ENCODE results near the gene SMPD2.

Gene SMPD2

DNA sequence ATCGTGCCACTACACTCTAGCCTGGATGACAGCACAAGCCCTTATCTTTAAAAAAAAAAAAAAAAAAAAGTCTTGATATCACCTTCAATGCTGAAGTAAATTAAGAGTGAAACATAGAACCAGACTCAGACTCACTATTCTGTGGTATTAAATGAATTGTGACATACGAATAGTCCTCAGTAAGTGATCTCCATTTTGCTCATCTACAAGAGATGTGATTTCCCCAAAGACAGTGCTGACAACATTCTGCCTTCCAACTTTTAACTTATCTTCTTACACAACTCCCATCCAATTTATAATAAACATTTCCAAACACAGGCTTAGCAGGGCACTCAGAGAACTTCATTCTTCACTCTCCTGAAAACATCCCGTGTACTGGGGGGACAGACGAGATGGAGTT is 34.5 kb downstream of the SMPD2 start:
- Histone ChIP-seq H3K79me2 (ENCODE audit: control insufficient read depth, insufficient read depth, low read length) (peaks cover 26% of the 10 kb centered on the region), H3K27me3 (ENCODE audit: insufficient read depth, low read length, poor library complexity) (no peaks in the 10 kb centered on the region), H3K23ac (ENCODE audit: low read length) (no peak overlapping the region), H3K18ac (ENCODE audit: low read length) (no peak overlapping the region), H3K36me3 (ENCODE audit: control insufficient read depth, insufficient read depth, low read length) (peaks cover 25% of the 10 kb centered on the region), H2BK5ac (ENCODE audit: low read length) (no peak overlapping the region), H4K5ac (ENCODE audit: low read length) (no peak overlapping the region), H2BK120ac (ENCODE audit: low read depth, low read length) (no peak overlapping the region), H3K4ac (ENCODE audit: low read depth, low read length) (no peak overlapping the region), H4K8ac (ENCODE audit: low read depth, low read length) (no peak overlapping the region), H3K4me3 (ENCODE audit: low read length) (no peak overlapping the region), H3K4me2 (ENCODE audit: low read length) (no peak overlapping the region), H2BK15ac (replicated peaks; ENCODE audit: low read depth) (no peak overlapping the region), H3K79me1 (ENCODE audit: low read length) (peaks cover 33% of the 10 kb centered on the region), H3K27ac (ENCODE audit: low read depth, low read length) (no peak overlapping the region), H2AK5ac (ENCODE audit: low read length) (no peak overlapping the region), H3K4me1 (ENCODE audit: control insufficient read depth, low read depth, low read length) (peaks cover 2% of the 10 kb centered on the region), H3K56ac (ENCODE audit: low read length) (no peak overlapping the region), H3K9ac (ENCODE audit: low read length) (no peak overlapping the region)
- DNase-seq = no peak
- WGBS (ENCODE audit: extremely low coverage, insufficient coverage, low lambda C conversion rate) = no CpG with 5 or more reads among the region's 4 CpGs

DNA sequence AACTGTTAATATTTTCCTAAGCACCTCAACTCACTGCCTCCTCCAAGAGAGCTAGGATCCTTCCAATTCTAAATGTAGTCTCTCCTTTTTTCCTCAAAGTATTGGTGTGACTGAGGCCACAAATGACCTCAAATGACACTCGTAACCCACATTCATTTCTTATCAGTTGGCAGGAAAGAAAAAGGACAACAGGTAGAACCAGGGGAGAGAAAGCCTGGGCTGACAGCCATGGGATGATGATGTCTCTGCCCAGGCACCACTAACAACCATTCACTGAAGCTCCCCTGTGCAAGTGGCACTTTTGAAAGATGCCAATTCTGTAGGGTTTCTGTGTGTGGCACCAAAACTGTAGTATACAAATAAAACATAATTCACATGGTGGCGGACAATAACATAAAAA is 35.1 kb downstream of the SMPD2 start:
- Histone ChIP-seq H2AK5ac (ENCODE audit: low read length) (no peak overlapping the region), H3K79me2 (ENCODE audit: control insufficient read depth, insufficient read depth, low read length) (peaks cover 32% of the 10 kb centered on the region), H3K9ac (ENCODE audit: low read length) (no peak overlapping the region), H3K23ac (ENCODE audit: low read length) (no peak overlapping the region), H3K4me3 (ENCODE audit: low read length) (no peak overlapping the region), H3K79me1 (ENCODE audit: low read length) (peaks cover 34% of the 10 kb centered on the region), H3K4ac (ENCODE audit: low read depth, low read length) (no peak overlapping the region), H3K18ac (ENCODE audit: low read length) (no peak overlapping the region), H4K8ac (ENCODE audit: low read depth, low read length) (no peak overlapping the region), H4K5ac (ENCODE audit: low read length) (no peak overlapping the region), H3K27me3 (ENCODE audit: insufficient read depth, low read length, poor library complexity) (no peaks in the 10 kb centered on the region), H3K4me1 (ENCODE audit: control insufficient read depth, low read depth, low read length) (peaks cover 3% of the 10 kb centered on the region), H3K36me3 (ENCODE audit: control insufficient read depth, insufficient read depth, low read length) (peaks cover 21% of the 10 kb centered on the region), H3K4me2 (ENCODE audit: low read length) (no peak overlapping the region), H3K56ac (ENCODE audit: low read length) (no peak overlapping the region), H2BK15ac (replicated peaks; ENCODE audit: low read depth) (no peak overlapping the region), H2BK5ac (ENCODE audit: low read length) (no peak overlapping the region), H2BK120ac (ENCODE audit: low read depth, low read length) (no peak overlapping the region), H3K27ac (ENCODE audit: low read depth, low read length) (no peak overlapping the region)
- WGBS (ENCODE audit: extremely low coverage, insufficient coverage, low lambda C conversion rate) = no CpG with 5 or more reads among the region's 2 CpGs
- no peak for DNase-seq

GRCh38 chr6:109477184-109477583 is 36.7 kb downstream of the SMPD2 start:
- H2BK15ac ChIP-seq (replicated peaks; ENCODE audit: low read depth) = no peak overlapping the region
- peaks cover 10% of the 10 kb centered on the region for H3K4me1 ChIP-seq (ENCODE audit: control insufficient read depth, low read depth, low read length)
- no peak overlapping the region for H3K4me3 ChIP-seq (ENCODE audit: low read length)
- no peak overlapping the region for H3K56ac ChIP-seq (ENCODE audit: low read length)
- no peaks in the 10 kb centered on the region for H3K27me3 ChIP-seq (ENCODE audit: insufficient read depth, low read length, poor library complexity)
- no peak overlapping the region for H2BK120ac ChIP-seq (ENCODE audit: low read depth, low read length)
- no peak overlapping the region for H3K9ac ChIP-seq (ENCODE audit: low read length)
- WGBS (ENCODE audit: extremely low coverage, insufficient coverage, low lambda C conversion rate) = no CpG with 5 or more reads among the region's 2 CpGs
- no peak overlapping the region for H3K18ac ChIP-seq (ENCODE audit: low read length)
- no peak overlapping the region for H2AK5ac ChIP-seq (ENCODE audit: low read length)
- no peak overlapping the region for H2BK5ac ChIP-seq (ENCODE audit: low read length)
- H3K4ac ChIP-seq (ENCODE audit: low read depth, low read length) = no peak overlapping the region
- H4K5ac ChIP-seq (ENCODE audit: low read length) = no peak overlapping the region
- no peak overlapping the region for H4K8ac ChIP-seq (ENCODE audit: low read depth, low read length)
- peaks cover 36% of the 10 kb centered on the region for H3K79me1 ChIP-seq (ENCODE audit: low read length)
- H3K36me3 ChIP-seq (ENCODE audit: control insufficient read depth, insufficient read depth, low read length) = peaks cover 10% of the 10 kb centered on the region
- DNase-seq = no peak
- peaks cover 46% of the 10 kb centered on the region for H3K79me2 ChIP-seq (ENCODE audit: control insufficient read depth, insufficient read depth, low read length)
- H3K4me2 ChIP-seq (ENCODE audit: low read length) = no peak overlapping the region
- H3K23ac ChIP-seq (ENCODE audit: low read length) = peak overlapping the region; percentile 66
- H3K27ac ChIP-seq (ENCODE audit: low read depth, low read length) = peak overlapping the region; percentile 17

GRCh38 chr6:109477725-109478124 is 37.2 kb downstream of the SMPD2 start:
- no CpG with 5 or more reads among the region's 2 CpGs for WGBS (ENCODE audit: extremely low coverage, insufficient coverage, low lambda C conversion rate)
- peaks cover 34% of the 10 kb centered on the region for H3K79me1 ChIP-seq (ENCODE audit: low read length)
- H3K18ac ChIP-seq (ENCODE audit: low read length) = no peak overlapping the region
- no peak overlapping the region for H2AK5ac ChIP-seq (ENCODE audit: low read length)
- H4K8ac ChIP-seq (ENCODE audit: low read depth, low read length) = no peak overlapping the region
- peaks cover 10% of the 10 kb centered on the region for H3K36me3 ChIP-seq (ENCODE audit: control insufficient read depth, insufficient read depth, low read length)
- H4K5ac ChIP-seq (ENCODE audit: low read length) = no peak overlapping the region
- peaks cover 49% of the 10 kb centered on the region for H3K79me2 ChIP-seq (ENCODE audit: control insufficient read depth, insufficient read depth, low read length)
- H3K9ac ChIP-seq (ENCODE audit: low read length) = no peak overlapping the region
- peak overlapping the region; percentile 25 for H3K56ac ChIP-seq (ENCODE audit: low read length)
- H2BK15ac ChIP-seq (replicated peaks; ENCODE audit: low read depth) = no peak overlapping the region
- H2BK5ac ChIP-seq (ENCODE audit: low read length) = no peak overlapping the region
- peak; percentile 48 for DNase-seq
- H3K23ac ChIP-seq (ENCODE audit: low read length) = no peak overlapping the region
- peak overlapping the region; percentile 17 for H3K27ac ChIP-seq (ENCODE audit: low read depth, low read length)
- no peak overlapping the region for H2BK120ac ChIP-seq (ENCODE audit: low read depth, low read length)
- peaks cover 10% of the 10 kb centered on the region for H3K4me1 ChIP-seq (ENCODE audit: control insufficient read depth, low read depth, low read length)
- peak overlapping the region; percentile 27 for H3K4me2 ChIP-seq (ENCODE audit: low read length)
- no peaks in the 10 kb centered on the region for H3K27me3 ChIP-seq (ENCODE audit: insufficient read depth, low read length, poor library complexity)
- H3K4me3 ChIP-seq (ENCODE audit: low read length) = no peak overlapping the region
- H3K4ac ChIP-seq (ENCODE audit: low read depth, low read length) = no peak overlapping the region

DNA sequence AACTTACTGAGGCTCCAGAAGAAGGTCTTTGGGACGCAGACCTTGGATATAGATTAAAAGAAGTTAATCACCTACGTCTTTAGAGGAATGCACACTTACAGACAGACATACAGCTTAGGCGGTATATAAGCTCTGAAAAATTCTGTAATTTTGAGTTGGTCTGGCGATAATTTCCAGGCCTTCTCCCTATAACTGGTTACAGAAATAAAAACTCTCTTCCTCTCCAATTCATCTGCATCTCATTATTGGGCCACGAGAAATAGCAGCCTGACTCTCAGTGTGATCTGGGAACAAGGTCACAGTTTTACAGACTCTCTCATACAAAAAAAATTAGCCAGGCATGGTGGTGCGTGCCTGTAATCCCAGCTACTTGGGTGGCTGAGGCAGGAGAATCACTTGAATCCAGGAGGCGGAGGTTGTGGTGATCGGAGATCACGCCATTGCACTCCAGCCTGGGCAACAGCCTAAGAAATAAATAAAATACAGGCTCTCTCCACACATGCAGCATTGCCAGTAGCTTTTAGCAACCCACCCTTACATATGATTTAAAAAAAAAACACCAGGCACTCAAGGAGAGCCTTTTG is 37.8 kb downstream of the SMPD2 start:
- Histone ChIP-seq H2BK5ac (ENCODE audit: low read length) (no peak overlapping the region), H2AK5ac (ENCODE audit: low read length) (no peak overlapping the region), H4K8ac (ENCODE audit: low read depth, low read length) (no peak overlapping the region), H3K23ac (ENCODE audit: low read length) (no peak overlapping the region), H3K56ac (ENCODE audit: low read length) (peak overlapping the region; percentile 38), H3K79me1 (ENCODE audit: low read length) (peaks cover 32% of the 10 kb centered on the region), H3K18ac (ENCODE audit: low read length) (no peak overlapping the region), H3K4me1 (ENCODE audit: control insufficient read depth, low read depth, low read length) (peaks cover 10% of the 10 kb centered on the region), H4K5ac (ENCODE audit: low read length) (no peak overlapping the region), H3K4ac (ENCODE audit: low read depth, low read length) (no peak overlapping the region), H3K79me2 (ENCODE audit: control insufficient read depth, insufficient read depth, low read length) (peaks cover 49% of the 10 kb centered on the region), H3K9ac (ENCODE audit: low read length) (no peak overlapping the region), H3K4me3 (ENCODE audit: low read length) (no peak overlapping the region), H2BK120ac (ENCODE audit: low read depth, low read length) (no peak overlapping the region), H2BK15ac (replicated peaks; ENCODE audit: low read depth) (no peak overlapping the region), H3K4me2 (ENCODE audit: low read length) (no peak overlapping the region), H3K27me3 (ENCODE audit: insufficient read depth, low read length, poor library complexity) (no peaks in the 10 kb centered on the region), H3K36me3 (ENCODE audit: control insufficient read depth, insufficient read depth, low read length) (peaks cover 8% of the 10 kb centered on the region), H3K27ac (ENCODE audit: low read depth, low read length) (no peak overlapping the region)
- no CpG with 5 or more reads among the region's 9 CpGs for WGBS (ENCODE audit: extremely low coverage, insufficient coverage, low lambda C conversion rate)
- DNase-seq = no peak
